SK-N-SH (cell line): ENCODE measurements around the gene PPP1CA. TPM values are rescaled to one million over a fixed set of nuclear protein-coding genes. Genes with fewer than 3 reads are reported as not detected.
"Not testable (repeated sequence)": the region's sequence is repeated elsewhere in the genome, so short reads cannot be mapped to it uniquely, and the experiment has no call there.

Experiments used
- CTCF ChIA-PET: fragments of 300-600, 350-600 bp; formaldehyde crosslinking; extraction: SDS; loops from one replicate; lab custom pipeline; 2021; lab: Yijun Ruan, JAX
- POLR2A ChIA-PET: fragments of 350-600 bp; sonication (Branson Sonifier 250); formaldehyde crosslinking; extraction: SDS; loops from one replicate; lab custom pipeline; 2020; ENCODE audit warnings: antibody characterized with exemption, inconsistent platforms; lab: Yijun Ruan, JAX
- DNase-seq: peaks from one replicate; pipeline ENCODE4 v3.0.0; 2012
- H2AFZ ChIP-seq: fragments of 200-600 bp; sonication (generic); 2 replicates; pipeline ENCODE4 v1.8.1; 2016; ENCODE audit warnings: antibody characterized with exemption, mild to moderate bottlenecking, low read depth
- H3F3A ChIP-seq: fragments of 200-600 bp; sonication (generic); replicated peaks from 2 replicates; pipeline ENCODE3; 2016; ENCODE audit warnings: antibody characterized with exemption, mild to moderate bottlenecking; ENCODE audit not compliant: insufficient read depth
- H3K27ac ChIP-seq, 2 experiments: fragments of 200-500 bp in 1 of 2; fragments of 200-600 bp in 1 of 2; sonication (Bioruptor generic) in 1 of 2; sonication (generic), shearing (Covaris generic) in 1 of 2; 2 replicates each; pipeline versions ENCODE4 v1.5.1 to v1.6.1; 2014 to 2016; ENCODE audit warnings: low read depth in 2 of 2, inconsistent platforms in 1 of 2, low read length in 1 of 2, mild to moderate bottlenecking in 1 of 2, mixed read lengths in 1 of 2
- H3K27me3 ChIP-seq: fragments of 200-600 bp; sonication (generic), shearing (Covaris generic); 2 replicates; pipeline ENCODE4 v1.6.1; 2016; ENCODE audit warnings: mixed run types; ENCODE audit not compliant: insufficient read depth
- H3K36me3 ChIP-seq, 2 experiments: fragments of 200-500 bp in 1 of 2; fragments of 200-600 bp in 1 of 2; sonication (Bioruptor generic) in 1 of 2; sonication (generic) in 1 of 2; replicated peaks in 1 of 2; 2 replicates each; pipeline versions ENCODE3 to v1.5.1; 2014 to 2016; ENCODE audit warnings: low read length in 1 of 2, mild to moderate bottlenecking in 1 of 2; ENCODE audit not compliant: insufficient read depth in 2 of 2, control insufficient read depth in 1 of 2
- H3K4me1 ChIP-seq, 2 experiments: fragments of 200-500 bp in 1 of 2; fragments of 200-600 bp in 1 of 2; sonication (Bioruptor generic) in 1 of 2; sonication (generic), shearing (Covaris generic) in 1 of 2; 2 replicates each; pipeline versions ENCODE4 v1.5.1 to v1.6.1; 2014 to 2016; ENCODE audit warnings: low read depth in 1 of 2, low read length in 1 of 2, mixed run types in 1 of 2; ENCODE audit not compliant: insufficient read depth in 2 of 2, control insufficient read depth in 1 of 2
- H3K4me2 ChIP-seq: fragments of 200-600 bp; sonication (generic), shearing (Covaris generic); 2 replicates; pipeline ENCODE4 v1.6.1; 2017; ENCODE audit warnings: mixed run types
- H3K4me3 ChIP-seq, 2 experiments: fragments of 200-500 bp in 1 of 2; fragments of 200-600 bp in 1 of 2; sonication (Bioruptor generic) in 1 of 2; sonication (generic), shearing (Covaris generic) in 1 of 2; 2 replicates each; pipeline versions ENCODE4 v1.5.1 to v1.8.1; 2014 to 2016; ENCODE audit warnings: low read depth in 2 of 2, inconsistent platforms in 1 of 2, low read length in 1 of 2, mild to moderate bottlenecking in 1 of 2, mixed read lengths in 1 of 2, moderate library complexity in 1 of 2
- H3K79me2 ChIP-seq: fragments of 200-600 bp; sonication (generic); 2 replicates; pipeline ENCODE4 v1.8.1; 2017; ENCODE audit warnings: mild to moderate bottlenecking; ENCODE audit not compliant: insufficient read depth
- H3K9ac ChIP-seq: fragments of 200-600 bp; sonication (generic); 2 replicates; pipeline ENCODE4 v1.6.1; 2017; ENCODE audit warnings: mixed run types
- H3K9me2 ChIP-seq: fragments of 200-600 bp; sonication (generic); 2 replicates; pipeline ENCODE4 v1.6.1; 2017; ENCODE audit warnings: mixed run types
- H3K9me3 ChIP-seq: fragments of 200-600 bp; sonication (generic); 2 replicates; pipeline ENCODE4 v1.6.1; 2017; ENCODE audit warnings: mixed run types, mild to moderate bottlenecking, moderate library complexity
- H4K20me1 ChIP-seq: fragments of 200-600 bp; sonication (generic); 2 replicates; pipeline ENCODE4 v1.6.1; 2017; ENCODE audit warnings: mild to moderate bottlenecking, mixed run types; ENCODE audit not compliant: insufficient read depth
- EP300 ChIP-seq, 2 experiments: IDR thresholded peaks; 2 replicates each; pipeline versions ENCODE4 v1.4.0 to v1.6.1; 2012; ENCODE audit warnings: borderline replicate concordance in 1 of 2, low read depth in 1 of 2, low read length in 1 of 2
- MAX ChIP-seq: IDR thresholded peaks from 2 replicates; pipeline ENCODE4 v1.4.0; 2012; ENCODE audit warnings: low read depth
- NRF1 ChIP-seq: IDR thresholded peaks from 2 replicates; pipeline ENCODE4 v1.6.1; 2012; ENCODE audit warnings: low read depth, mild to moderate bottlenecking, low read length
- POLR2AphosphoS5 ChIP-seq: IDR thresholded peaks from 2 replicates; pipeline ENCODE4 v1.6.1; 2012; ENCODE audit warnings: low read depth, low read length
- REST ChIP-seq: IDR thresholded peaks from 2 replicates; pipeline ENCODE4 v1.6.1; 2012; ENCODE audit warnings: mild to moderate bottlenecking, low read depth, low read length, moderate library complexity
- SMC3 ChIP-seq: IDR thresholded peaks from 2 replicates; pipeline ENCODE4 v1.6.1; 2012; ENCODE audit warnings: low read depth, low read length, improper control_type of control experiment
- USF1 ChIP-seq: IDR thresholded peaks from 2 replicates; pipeline ENCODE4 v1.4.0; 2012; ENCODE audit warnings: low read depth, borderline replicate concordance
- WGBS: methylation state at CpG from one replicate; pipeline ENCODE4 v1.1.6; 2017; ENCODE audit warnings: low lambda C conversion rate; 5-methylcytosine and 5-hydroxymethylcytosine counted together
- polyA plus RNA-seq, 3 experiments: library from polyadenylated mRNA; depleted of rRNA; stranded (reverse); fragments of >200 nt; gene quantifications; 2 replicates each; pipeline ENCODE4 v1.2.3, GENCODE V29; 2012

PPP1CA gene
- polyA plus RNA-seq, 1 of the 3 experiments (the other 2 are of a cell fraction): 261 TPM

GRCh38 chr11:67428052-67429001, 26.7 kb upstream of the PPP1CA start, which contains the start of gene RPS6KB2 (continued):
- TF ChIP-seq MAX: no peak
- no peak for TF ChIP-seq REST
- no peak for TF ChIP-seq USF1
- TF ChIP-seq SMC3: no peak
- TF ChIP-seq EP300 (IDR thresholded peaks at IDR 0.05; ENCODE audit: borderline replicate concordance in 1 of 2, low read depth in 1 of 2, low read length in 1 of 2): no peak; a peak in 1 of 4 replicates
- peak; percentile 59 for TF ChIP-seq NRF1
- TF ChIP-seq POLR2AphosphoS5: peak; percentile 88
- TF ChIP-seq, all 33 proteins: peak for 11

GRCh38 chr11:67427364-67427859, 25.8 kb upstream of the PPP1CA start:
- H3K27me3 ChIP-seq, H3F3A ChIP-seq, H3K9me3 ChIP-seq, H3K36me3 ChIP-seq, DNase-seq, H3K9me2 ChIP-seq, H3K4me1 ChIP-seq, H4K20me1 ChIP-seq: not testable (repeated sequence)
- H3K79me2 ChIP-seq: peaks cover 28% of the 10 kb centered on the region
- H3K4me2 ChIP-seq: peak overlapping the region; percentile 99
- H3K9ac ChIP-seq: peak overlapping the region; percentile 92
- 80% methylated on average over 19 of the region's 19 CpGs for WGBS
- H2AFZ ChIP-seq: peak overlapping the region; percentile 78; the same call in 1 of the 2 replicates
- H3K27ac ChIP-seq: peak overlapping the region in 1 of 2 experiments; percentile 49; a peak in 2 of 4 replicates
- ChIA-PET CTCF (interaction anchor here (0.8 kb wide), 2 partner anchors 59 to 156 kb away, joined by 3 read pairs; no protein-coding TSS in a partner anchor), POLR2A (interaction anchor here (0.6 to 1.8 kb wide), 2 partner anchors 26 to 27 kb away, joined by 3 to 6 read pairs; partner anchors contain the start of gene PPP1CA)
- peak overlapping the region; percentile 76 to 85 for H3K4me3 ChIP-seq
